HepG2 (cell line): ENCODE data around the gene RILP. TPM values are rescaled to one million over a fixed set of nuclear protein-coding genes. Genes with fewer than 3 reads are reported as not detected.

Source experiments
- ARNTL ChIP-seq: sonication (generic); formaldehyde crosslinking; IDR thresholded peaks from 2 replicates; pipeline ENCODE4 v1.4.0; 2020; ENCODE audit warnings: mild to moderate bottlenecking, missing genetic modification reagents
- ATM ChIP-seq: fragments of 450-650 bp; IDR thresholded peaks from 2 replicates; pipeline ENCODE4 v1.7.1; 2017; ENCODE audit warnings: mild to moderate bottlenecking, borderline replicate concordance
- KAT8 ChIP-seq: IDR thresholded peaks from 2 replicates; pipeline ENCODE4 v1.6.1; 2016; ENCODE audit warnings: missing genetic modification reagents, missing compliant biosample characterization
- KMT2A ChIP-seq: sonication (generic); formaldehyde crosslinking; IDR thresholded peaks from 2 replicates; pipeline ENCODE4 v1.4.0; 2020; ENCODE audit warnings: missing genetic modification reagents
- MYC ChIP-seq: sonication (generic); formaldehyde crosslinking; IDR thresholded peaks from 2 replicates; pipeline ENCODE4 v1.9.0; 2021; ENCODE audit warnings: missing genetic modification reagents, borderline replicate concordance
- NBN ChIP-seq: fragments of 450-650 bp; conservative IDR thresholded peaks from 2 replicates; pipeline ENCODE4 v1.6.1; 2017
- PHF21A ChIP-seq: sonication (generic); formaldehyde crosslinking; IDR thresholded peaks from 2 replicates; pipeline ENCODE4 v1.5.0; 2020; ENCODE audit warnings: mild to moderate bottlenecking, missing genetic modification reagents
- SMC3 ChIP-seq: IDR thresholded peaks from 2 replicates; pipeline ENCODE4 v1.6.1; 2011; ENCODE audit warnings: low read length, improper control_type of control experiment
- TMF1 ChIP-seq: sonication (generic); formaldehyde crosslinking; IDR thresholded peaks from 2 replicates; pipeline ENCODE4 v1.8.1; 2022; ENCODE audit warnings: low read depth, missing genetic modification reagents
- ZFP41 ChIP-seq: sonication (generic); formaldehyde crosslinking; IDR thresholded peaks from 2 replicates; pipeline ENCODE4 v1.4.0; 2020; ENCODE audit warnings: mild to moderate bottlenecking, missing genetic modification reagents, borderline replicate concordance
- ZNF232 ChIP-seq: sonication (generic); formaldehyde crosslinking; IDR thresholded peaks from 2 replicates; pipeline ENCODE4 v1.4.0; 2020; ENCODE audit warnings: missing genetic modification reagents, borderline replicate concordance
- ZSCAN25 ChIP-seq: sonication (generic); formaldehyde crosslinking; IDR thresholded peaks from 2 replicates; pipeline ENCODE4 v1.8.0; 2022; ENCODE audit warnings: mild to moderate bottlenecking, missing genetic modification reagents
- polyA plus RNA-seq, 8 experiments: library from polyadenylated mRNA; depleted of rRNA in 3 of 8; stranded (reverse) in 7 of 8; unstranded in 1 of 8; fragments of >200 nt; fragmentation: Illumina TruSeq in 4 of 8; extraction: Trizol in 4 of 8; gene quantifications; 2 replicates each; pipeline versions ENCODE4 v1.2.1 to v1.2.3, GENCODE V29; 2011 to 2016; ENCODE audit warnings: low read depth in 4 of 8, missing spikeins in 1 of 8, mixed read lengths in 1 of 8; ENCODE audit not compliant: insufficient read depth in 1 of 8
- total RNA-seq, 5 experiments: library from RNA; depleted of rRNA; stranded (reverse); fragments of >200 nt; fragmentation: Illumina TruSeq; extraction: Trizol; gene quantifications; 2 replicates each; pipeline ENCODE4 v1.2.3, GENCODE V29; 2016; ENCODE audit warnings: low read depth in 1 of 5
- TF ChIP-seq, protein P1 (sequence below): sonication (generic); formaldehyde crosslinking; IDR thresholded peaks from 2 replicates; pipeline ENCODE4 v1.5.0; 2020; ENCODE audit warnings: mild to moderate bottlenecking, missing genetic modification reagents, borderline replicate concordance
- TF ChIP-seq, protein P2 (sequence below): sonication (generic); formaldehyde crosslinking; IDR thresholded peaks from 2 replicates; pipeline ENCODE4 v1.5.1; 2020; ENCODE audit warnings: missing genetic modification reagents, mild to moderate bottlenecking, borderline replicate concordance
- TF ChIP-seq, protein P3 (sequence below): sonication (generic); formaldehyde crosslinking; IDR thresholded peaks from 2 replicates; pipeline ENCODE4 v1.5.0; 2020; ENCODE audit warnings: missing genetic modification reagents
- TF ChIP-seq, protein P4 (sequence below): IDR thresholded peaks from 2 replicates; pipeline ENCODE4 v1.6.1; 2016; ENCODE audit warnings: missing genetic modification reagents, missing compliant biosample characterization
- TF ChIP-seq, protein P5 (sequence below): sonication (generic); formaldehyde crosslinking; IDR thresholded peaks from 2 replicates; pipeline ENCODE4 v1.8.0; 2022; ENCODE audit warnings: missing genetic modification reagents, mild to moderate bottlenecking, moderate library complexity, borderline replicate concordance
- TF ChIP-seq, protein P6 (sequence below): sonication (generic); formaldehyde crosslinking; IDR thresholded peaks from 2 replicates; pipeline ENCODE4 v1.4.0; 2020; ENCODE audit warnings: mild to moderate bottlenecking, missing genetic modification reagents

RILP gene
- total and polyA plus RNA-seq, 2 of the 13 experiments (the other 11 are each of a cell fraction or from before 2014, with no cell fraction given): 6.6 to 8.1 TPM

DNA sequence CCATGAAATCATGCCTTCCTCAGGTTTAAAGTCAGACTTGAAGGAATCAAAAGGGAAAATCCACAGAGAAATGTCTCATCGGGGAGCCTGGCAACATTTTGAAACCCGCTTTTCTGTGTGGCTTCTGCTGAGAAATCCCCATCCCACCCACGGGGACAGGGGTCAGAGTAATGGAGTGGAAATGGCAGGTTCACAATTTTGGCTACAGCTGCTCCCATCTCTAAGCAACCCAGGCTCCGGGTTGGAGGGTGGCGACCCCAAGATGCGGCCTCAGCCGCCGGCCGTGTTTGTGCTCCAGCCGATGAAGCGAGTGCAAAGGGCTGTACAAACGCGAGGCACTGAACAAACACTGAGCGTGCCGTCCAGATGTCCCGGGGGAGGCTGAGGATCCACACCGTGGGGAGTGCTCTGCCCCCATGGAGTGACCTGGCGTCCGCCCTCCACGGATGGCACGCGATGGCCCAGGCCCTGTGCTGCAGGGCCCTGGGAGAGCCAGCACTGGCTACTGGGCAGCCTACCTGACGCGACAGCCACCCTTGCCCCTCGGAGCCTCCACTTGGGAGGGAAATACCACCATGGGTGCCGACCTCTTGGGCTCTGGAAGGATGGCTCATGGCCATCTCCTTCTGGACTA lies 43.2 kb downstream of the RILP start (continued):
- TF ChIP-seq TMF1 (CRISPR knock-in tag): no peak
- peak; percentile 39; the same call in 1 of the 2 replicates for TF ChIP-seq KAT8 (CRISPR knock-in tag)
- TF ChIP-seq, protein P1, sequence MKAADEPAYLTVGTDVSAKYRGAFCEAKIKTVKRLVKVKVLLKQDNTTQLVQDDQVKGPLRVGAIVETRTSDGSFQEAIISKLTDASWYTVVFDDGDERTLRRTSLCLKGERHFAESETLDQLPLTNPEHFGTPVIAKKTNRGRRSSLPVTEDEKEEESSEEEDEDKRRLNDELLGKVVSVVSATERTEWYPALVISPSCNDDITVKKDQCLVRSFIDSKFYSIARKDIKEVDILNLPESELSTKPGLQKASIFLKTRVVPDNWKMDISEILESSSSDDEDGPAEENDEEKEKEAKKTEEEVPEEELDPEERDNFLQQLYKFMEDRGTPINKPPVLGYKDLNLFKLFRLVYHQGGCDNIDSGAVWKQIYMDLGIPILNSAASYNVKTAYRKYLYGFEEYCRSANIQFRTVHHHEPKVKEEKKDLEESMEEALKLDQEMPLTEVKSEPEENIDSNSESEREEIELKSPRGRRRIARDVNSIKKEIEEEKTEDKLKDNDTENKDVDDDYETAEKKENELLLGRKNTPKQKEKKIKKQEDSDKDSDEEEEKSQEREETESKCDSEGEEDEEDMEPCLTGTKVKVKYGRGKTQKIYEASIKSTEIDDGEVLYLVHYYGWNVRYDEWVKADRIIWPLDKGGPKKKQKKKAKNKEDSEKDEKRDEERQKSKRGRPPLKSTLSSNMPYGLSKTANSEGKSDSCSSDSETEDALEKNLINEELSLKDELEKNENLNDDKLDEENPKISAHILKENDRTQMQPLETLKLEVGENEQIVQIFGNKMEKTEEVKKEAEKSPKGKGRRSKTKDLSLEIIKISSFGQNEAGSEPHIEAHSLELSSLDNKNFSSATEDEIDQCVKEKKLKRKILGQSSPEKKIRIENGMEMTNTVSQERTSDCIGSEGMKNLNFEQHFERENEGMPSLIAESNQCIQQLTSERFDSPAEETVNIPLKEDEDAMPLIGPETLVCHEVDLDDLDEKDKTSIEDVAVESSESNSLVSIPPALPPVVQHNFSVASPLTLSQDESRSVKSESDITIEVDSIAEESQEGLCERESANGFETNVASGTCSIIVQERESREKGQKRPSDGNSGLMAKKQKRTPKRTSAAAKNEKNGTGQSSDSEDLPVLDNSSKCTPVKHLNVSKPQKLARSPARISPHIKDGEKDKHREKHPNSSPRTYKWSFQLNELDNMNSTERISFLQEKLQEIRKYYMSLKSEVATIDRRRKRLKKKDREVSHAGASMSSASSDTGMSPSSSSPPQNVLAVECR (CRISPR knock-in tag): peak; percentile 41; the same call in 1 of the 2 replicates
- TF ChIP-seq, protein P2, sequence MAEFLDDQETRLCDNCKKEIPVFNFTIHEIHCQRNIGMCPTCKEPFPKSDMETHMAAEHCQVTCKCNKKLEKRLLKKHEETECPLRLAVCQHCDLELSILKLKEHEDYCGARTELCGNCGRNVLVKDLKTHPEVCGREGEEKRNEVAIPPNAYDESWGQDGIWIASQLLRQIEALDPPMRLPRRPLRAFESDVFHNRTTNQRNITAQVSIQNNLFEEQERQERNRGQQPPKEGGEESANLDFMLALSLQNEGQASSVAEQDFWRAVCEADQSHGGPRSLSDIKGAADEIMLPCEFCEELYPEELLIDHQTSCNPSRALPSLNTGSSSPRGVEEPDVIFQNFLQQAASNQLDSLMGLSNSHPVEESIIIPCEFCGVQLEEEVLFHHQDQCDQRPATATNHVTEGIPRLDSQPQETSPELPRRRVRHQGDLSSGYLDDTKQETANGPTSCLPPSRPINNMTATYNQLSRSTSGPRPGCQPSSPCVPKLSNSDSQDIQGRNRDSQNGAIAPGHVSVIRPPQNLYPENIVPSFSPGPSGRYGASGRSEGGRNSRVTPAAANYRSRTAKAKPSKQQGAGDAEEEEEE: no peak
- TF ChIP-seq, protein P3, sequence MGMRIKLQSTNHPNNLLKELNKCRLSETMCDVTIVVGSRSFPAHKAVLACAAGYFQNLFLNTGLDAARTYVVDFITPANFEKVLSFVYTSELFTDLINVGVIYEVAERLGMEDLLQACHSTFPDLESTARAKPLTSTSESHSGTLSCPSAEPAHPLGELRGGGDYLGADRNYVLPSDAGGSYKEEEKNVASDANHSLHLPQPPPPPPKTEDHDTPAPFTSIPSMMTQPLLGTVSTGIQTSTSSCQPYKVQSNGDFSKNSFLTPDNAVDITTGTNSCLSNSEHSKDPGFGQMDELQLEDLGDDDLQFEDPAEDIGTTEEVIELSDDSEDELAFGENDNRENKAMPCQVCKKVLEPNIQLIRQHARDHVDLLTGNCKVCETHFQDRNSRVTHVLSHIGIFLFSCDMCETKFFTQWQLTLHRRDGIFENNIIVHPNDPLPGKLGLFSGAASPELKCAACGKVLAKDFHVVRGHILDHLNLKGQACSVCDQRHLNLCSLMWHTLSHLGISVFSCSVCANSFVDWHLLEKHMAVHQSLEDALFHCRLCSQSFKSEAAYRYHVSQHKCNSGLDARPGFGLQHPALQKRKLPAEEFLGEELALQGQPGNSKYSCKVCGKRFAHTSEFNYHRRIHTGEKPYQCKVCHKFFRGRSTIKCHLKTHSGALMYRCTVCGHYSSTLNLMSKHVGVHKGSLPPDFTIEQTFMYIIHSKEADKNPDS (CRISPR knock-in tag): no peak
- TF ChIP-seq KMT2A (CRISPR knock-in tag): 0 out of 2 replicates have a peak, but pooled peaks have one; percentile 54
- 0 out of 2 replicates have a peak, but pooled peaks have one; percentile 40 for TF ChIP-seq ZFP41 (CRISPR knock-in tag)
- TF ChIP-seq NBN: no peak
- TF ChIP-seq SMC3: no peak
- TF ChIP-seq ARNTL (CRISPR knock-in tag): peak; percentile 24; the same call in 1 of the 2 replicates
- TF ChIP-seq, protein P4, sequence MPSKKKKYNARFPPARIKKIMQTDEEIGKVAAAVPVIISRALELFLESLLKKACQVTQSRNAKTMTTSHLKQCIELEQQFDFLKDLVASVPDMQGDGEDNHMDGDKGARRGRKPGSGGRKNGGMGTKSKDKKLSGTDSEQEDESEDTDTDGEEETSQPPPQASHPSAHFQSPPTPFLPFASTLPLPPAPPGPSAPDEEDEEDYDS: 0 out of 2 replicates have a peak, but pooled peaks have one; percentile 32
- TF ChIP-seq ZNF232 (CRISPR knock-in tag): no peak
- TF ChIP-seq, protein P5, sequence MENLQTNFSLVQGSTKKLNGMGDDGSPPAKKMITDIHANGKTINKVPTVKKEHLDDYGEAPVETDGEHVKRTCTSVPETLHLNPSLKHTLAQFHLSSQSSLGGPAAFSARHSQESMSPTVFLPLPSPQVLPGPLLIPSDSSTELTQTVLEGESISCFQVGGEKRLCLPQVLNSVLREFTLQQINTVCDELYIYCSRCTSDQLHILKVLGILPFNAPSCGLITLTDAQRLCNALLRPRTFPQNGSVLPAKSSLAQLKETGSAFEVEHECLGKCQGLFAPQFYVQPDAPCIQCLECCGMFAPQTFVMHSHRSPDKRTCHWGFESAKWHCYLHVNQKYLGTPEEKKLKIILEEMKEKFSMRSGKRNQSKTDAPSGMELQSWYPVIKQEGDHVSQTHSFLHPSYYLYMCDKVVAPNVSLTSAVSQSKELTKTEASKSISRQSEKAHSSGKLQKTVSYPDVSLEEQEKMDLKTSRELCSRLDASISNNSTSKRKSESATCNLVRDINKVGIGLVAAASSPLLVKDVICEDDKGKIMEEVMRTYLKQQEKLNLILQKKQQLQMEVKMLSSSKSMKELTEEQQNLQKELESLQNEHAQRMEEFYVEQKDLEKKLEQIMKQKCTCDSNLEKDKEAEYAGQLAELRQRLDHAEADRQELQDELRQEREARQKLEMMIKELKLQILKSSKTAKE (CRISPR knock-in tag): 0 out of 2 replicates have a peak, but pooled peaks have one; percentile 12
- no peak for TF ChIP-seq ATM
- TF ChIP-seq MYC (CRISPR knock-in tag): peak; percentile 68; the same call in 1 of the 2 replicates
- TF ChIP-seq, protein P6, sequence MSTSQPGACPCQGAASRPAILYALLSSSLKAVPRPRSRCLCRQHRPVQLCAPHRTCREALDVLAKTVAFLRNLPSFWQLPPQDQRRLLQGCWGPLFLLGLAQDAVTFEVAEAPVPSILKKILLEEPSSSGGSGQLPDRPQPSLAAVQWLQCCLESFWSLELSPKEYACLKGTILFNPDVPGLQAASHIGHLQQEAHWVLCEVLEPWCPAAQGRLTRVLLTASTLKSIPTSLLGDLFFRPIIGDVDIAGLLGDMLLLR (CRISPR knock-in tag): 0 out of 2 replicates have a peak, but pooled peaks have one; percentile 15
- TF ChIP-seq PHF21A (CRISPR knock-in tag): 0 out of 2 replicates have a peak, but pooled peaks have one; percentile 38
- TF ChIP-seq ZSCAN25 (CRISPR knock-in tag): no peak
